CD4-positive, alpha-beta T cell treated with Interleukin-1 beta for 1 hour (primary cell): ENCODE data around the gene FN3K.
A peak's percentile ranks its signal among the peaks of the same experiment; 100 is the strongest.
"Not testable (repeated sequence)": the region's sequence is repeated elsewhere in the genome, so short reads cannot be mapped to it uniquely, and the experiment has no call there.

Experiments used
- DNase-seq, 2 donors: peaks; one replicate each; pipeline ENCODE4 v3.0.0-alpha.2; 2020 to 2022

Gene FN3K

GRCh38 chr17:82775001-82775823 is 39.8 kb downstream of the FN3K start:
- peak; percentile 21 to 33 for DNase-seq

- no peak for DNase-seq
Measured at GRCh38 chr17:82776454-82776853, 41.0 kb downstream of the FN3K start.

GRCh38 chr17:82777778-82778375 is 42.5 kb downstream of the FN3K start:
- DNase-seq: peak in 1 of 2 donors; percentile 32

GRCh38 chr17:82779541-82779940 is 44.1 kb downstream of the FN3K start:
- DNase-seq: no peak

- no peak for DNase-seq
Measured at GRCh38 chr17:82780195-82780594, 44.8 kb downstream of the FN3K start.

GRCh38 chr17:82780971-82781893 is 45.8 kb downstream of the FN3K start:
- DNase-seq: no peak

GRCh38 chr17:82781894-82782274 is 46.5 kb downstream of the FN3K start:
- peak; percentile 84 to 86 for DNase-seq

GRCh38 chr17:82782657-82783207 is 47.3 kb downstream of the FN3K start:
- DNase-seq: peak in 1 of 2 donors; percentile 29

- DNase-seq: no peak
Measured at GRCh38 chr17:82783498-82783897, 48.1 kb downstream of the FN3K start.

- DNase-seq: not testable (repeated sequence)
Measured at GRCh38 chr17:82785581-82785980, 50.2 kb downstream of the FN3K start.

- DNase-seq: no peak
Measured at GRCh38 chr17:82786427-82786826, 51.0 kb downstream of the FN3K start.

- DNase-seq: no peak
Measured at GRCh38 chr17:82787081-82787848, 51.9 kb downstream of the FN3K start.

GRCh38 chr17:82788206-82789001 is 53.0 kb downstream of the FN3K start:
- no peak for DNase-seq

GRCh38 chr17:82789051-82789592 is 53.7 kb downstream of the FN3K start:
- no peak for DNase-seq

GRCh38 chr17:82789806-82790205 is 54.4 kb downstream of the FN3K start:
- DNase-seq: no peak

- no peak for DNase-seq
Measured at GRCh38 chr17:82790391-82790790, 55.0 kb downstream of the FN3K start.

GRCh38 chr17:82791532-82791931 is 56.1 kb downstream of the FN3K start:
- DNase-seq: no peak

GRCh38 chr17:82793974-82794630 is 58.7 kb downstream of the FN3K start:
- no peak for DNase-seq

GRCh38 chr17:82794781-82795482 is 59.5 kb downstream of the FN3K start:
- no peak for DNase-seq

- DNase-seq: no peak
Measured at GRCh38 chr17:82795615-82796014, 60.2 kb downstream of the FN3K start.
